Activated CD4-positive, alpha-beta memory T cell treated with anti-CD3 and anti-CD28 coated beads for 36 hours (primary cell): ENCODE data around the gene PCSK2. TPM values are rescaled to one million over a fixed set of nuclear protein-coding genes. Genes with fewer than 3 reads are reported as not detected.

Experiments
- CTCF ChIA-PET: fragments of 350-600 bp; sonication (Branson Sonifier 250); formaldehyde crosslinking; loops from one replicate; lab custom pipeline; 2021; ENCODE audit warnings: antibody characterized with exemption, inconsistent platforms; lab: Charles Lee
- POLR2A ChIA-PET: fragments of 350-600 bp; sonication (Branson Sonifier 250); formaldehyde crosslinking; loops from one replicate; lab custom pipeline; 2021; ENCODE audit warnings: antibody characterized with exemption; lab: Charles Lee
- DNase-seq: peaks from one replicate; pipeline ENCODE4 v3.0.0-alpha.2; 2020
- H3K27ac Mint-ChIP-seq: one replicate; pipeline ENCODE4 v1.8.0; 2021; ENCODE audit warnings: mixed read lengths
- H3K27me3 Mint-ChIP-seq: one replicate; pipeline ENCODE4 v1.8.0; 2021; ENCODE audit warnings: mixed read lengths
- H3K36me3 Mint-ChIP-seq: one replicate; pipeline ENCODE4 v1.8.0; 2021; ENCODE audit warnings: mixed read lengths
- H3K4me1 Mint-ChIP-seq: one replicate; pipeline ENCODE4 v1.8.0; 2021; ENCODE audit warnings: low read depth, mixed read lengths
- H3K4me3 Mint-ChIP-seq: one replicate; pipeline ENCODE4 v1.8.0; 2021; ENCODE audit warnings: mild to moderate bottlenecking, mixed read lengths
- H3K9me3 Mint-ChIP-seq: one replicate; pipeline ENCODE4 v1.8.0; 2021; ENCODE audit warnings: mixed read lengths
- intact Hi-C: fragments of 100-400 bp; cut with micrococcal nuclease; formaldehyde crosslinking; loops from one replicate; pipeline ENCODE4 v1.15.1; 2023
- total RNA-seq, 2 experiments: library from RNA; stranded (reverse); gene quantifications; one replicate each; pipeline ENCODE4 v1.2.3, GENCODE V29; 2021

The PCSK2 gene
- total RNA-seq, 2 experiments from 2014 or later: not detected

DNA sequence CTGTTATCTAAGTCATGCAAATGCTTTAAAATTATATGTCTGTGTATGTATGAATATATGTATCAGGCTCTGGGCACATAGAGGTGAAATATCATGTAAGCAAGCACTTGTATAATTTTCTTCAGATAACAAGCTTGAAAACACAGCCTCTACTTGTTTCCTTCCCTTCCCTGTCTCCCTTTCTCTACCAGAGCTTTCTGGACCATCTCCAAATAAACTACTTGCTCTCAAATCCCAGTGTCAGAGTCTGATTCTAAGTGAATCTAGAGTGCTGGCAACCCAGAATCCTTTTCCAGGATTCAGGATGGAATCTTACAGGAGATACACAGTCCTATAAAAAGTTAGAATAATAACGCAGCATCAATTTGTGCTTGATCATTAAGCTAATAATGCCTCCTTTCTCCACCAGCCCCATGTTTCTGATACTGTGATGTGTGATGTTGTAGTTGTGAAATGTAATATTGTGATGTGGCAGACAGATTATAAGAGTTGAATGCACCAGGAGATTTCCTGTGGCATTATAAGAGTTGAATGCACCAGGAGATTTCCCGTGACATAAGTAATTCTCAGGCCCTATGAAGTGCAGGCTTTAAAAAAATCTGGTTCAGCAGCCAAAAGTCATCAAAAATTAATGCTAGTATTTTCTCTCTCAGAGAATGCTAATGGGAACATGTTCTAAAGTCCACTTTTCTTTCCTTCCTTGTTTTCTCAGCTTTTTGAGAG is 89.6 kb downstream of the PCSK2 start:
- DNase-seq: no peak
- Mint-ChIP-seq H3K4me3 (no peak overlapping the region), H3K4me1 (no peaks in the 10 kb centered on the region), H3K27ac (no peak overlapping the region), H3K9me3 (no peaks in the 10 kb centered on the region), H3K27me3 (peaks cover 21% of the 10 kb centered on the region), H3K36me3 (no peaks in the 10 kb centered on the region)
- POLR2A ChIA-PET: no interaction called here
- intact Hi-C loops: no loop called here
- CTCF ChIA-PET: interaction anchor here (0.7 kb wide), 1 partner anchor 130 kb away, joined by 3 read pairs; no protein-coding TSS in a partner anchor

DNA sequence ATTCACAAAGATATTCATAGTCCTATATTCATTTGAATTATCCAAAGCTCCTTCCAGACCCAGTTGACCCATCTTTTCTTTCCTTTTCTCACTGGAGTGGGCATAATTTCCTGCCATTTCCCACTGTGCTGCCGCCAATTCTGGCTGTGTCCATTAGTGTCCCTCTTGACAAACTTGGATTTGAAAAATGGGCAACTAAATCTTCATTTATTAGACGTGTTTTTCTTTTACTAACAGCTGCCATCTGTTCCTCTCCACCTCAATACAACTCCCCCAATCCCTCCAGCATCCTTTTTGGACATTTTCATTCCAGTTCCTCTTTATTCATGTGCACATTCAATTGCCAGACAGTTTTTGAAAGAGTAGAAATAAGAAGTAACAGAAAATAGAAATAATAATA is 90.5 kb downstream of the PCSK2 start:
- no peaks in the 10 kb centered on the region for H3K36me3 Mint-ChIP-seq
- no peaks in the 10 kb centered on the region for H3K4me1 Mint-ChIP-seq
- intact Hi-C loops: no loop called here
- ChIA-PET CTCF (no interaction called here), POLR2A (no interaction called here)
- DNase-seq: no peak
- no peaks in the 10 kb centered on the region for H3K9me3 Mint-ChIP-seq
- no peak overlapping the region for H3K27ac Mint-ChIP-seq
- H3K4me3 Mint-ChIP-seq: no peak overlapping the region
- H3K27me3 Mint-ChIP-seq: peaks cover 21% of the 10 kb centered on the region

DNA sequence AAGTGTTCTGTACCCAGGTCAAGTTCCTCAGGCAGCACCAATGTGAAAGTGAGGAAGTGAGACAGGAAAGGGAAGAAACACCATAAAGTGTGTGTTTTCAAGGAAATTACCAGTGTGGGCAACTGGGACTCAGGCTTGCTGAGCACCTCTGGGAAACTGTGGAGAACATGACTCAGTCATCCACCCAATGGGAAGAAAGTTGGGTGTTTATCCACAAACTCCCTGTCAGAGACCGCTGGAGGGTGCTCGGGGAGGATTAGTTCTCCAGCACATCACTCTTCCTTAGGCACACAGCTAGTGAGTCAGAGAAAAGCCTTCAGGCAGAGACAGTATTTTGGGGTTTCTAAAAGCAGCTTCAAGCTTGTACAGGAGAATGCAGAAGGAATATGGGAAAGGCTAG is 93.6 kb downstream of the PCSK2 start:
- Mint-ChIP-seq H3K27ac (no peak overlapping the region), H3K36me3 (no peaks in the 10 kb centered on the region), H3K4me3 (no peak overlapping the region), H3K4me1 (no peaks in the 10 kb centered on the region), H3K9me3 (no peaks in the 10 kb centered on the region), H3K27me3 (peaks cover 23% of the 10 kb centered on the region)
- DNase-seq: no peak
- ChIA-PET CTCF (no interaction called here), POLR2A (no interaction called here)
- intact Hi-C loops: no loop called here

DNA sequence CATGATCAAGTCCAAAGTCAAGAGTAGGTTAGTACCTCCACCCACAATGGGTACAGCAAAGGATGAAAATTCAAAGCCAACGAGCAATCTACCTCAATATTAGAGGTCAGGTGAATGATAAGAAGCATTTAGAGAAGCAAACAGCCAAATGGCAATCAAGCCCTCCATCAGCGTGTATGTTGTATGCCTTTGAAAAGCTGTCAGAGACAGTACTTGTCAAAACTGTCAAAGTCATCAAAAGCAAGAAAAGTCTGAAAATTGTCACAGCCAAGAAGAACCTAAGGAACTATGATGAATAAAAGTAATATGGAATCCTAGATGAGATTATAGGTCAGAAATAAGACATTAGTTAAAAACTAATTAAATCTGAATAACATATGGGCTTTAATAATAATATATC is 99.3 kb downstream of the PCSK2 start:
- POLR2A ChIA-PET: no interaction called here
- Mint-ChIP-seq H3K27ac (no peak overlapping the region), H3K36me3 (no peaks in the 10 kb centered on the region), H3K4me3 (no peak overlapping the region), H3K9me3 (no peaks in the 10 kb centered on the region), H3K4me1 (no peaks in the 10 kb centered on the region), H3K27me3 (peaks cover 20% of the 10 kb centered on the region)
- DNase-seq: no peak
- intact Hi-C loops: no loop called here
- CTCF ChIA-PET: no interaction called here

DNA sequence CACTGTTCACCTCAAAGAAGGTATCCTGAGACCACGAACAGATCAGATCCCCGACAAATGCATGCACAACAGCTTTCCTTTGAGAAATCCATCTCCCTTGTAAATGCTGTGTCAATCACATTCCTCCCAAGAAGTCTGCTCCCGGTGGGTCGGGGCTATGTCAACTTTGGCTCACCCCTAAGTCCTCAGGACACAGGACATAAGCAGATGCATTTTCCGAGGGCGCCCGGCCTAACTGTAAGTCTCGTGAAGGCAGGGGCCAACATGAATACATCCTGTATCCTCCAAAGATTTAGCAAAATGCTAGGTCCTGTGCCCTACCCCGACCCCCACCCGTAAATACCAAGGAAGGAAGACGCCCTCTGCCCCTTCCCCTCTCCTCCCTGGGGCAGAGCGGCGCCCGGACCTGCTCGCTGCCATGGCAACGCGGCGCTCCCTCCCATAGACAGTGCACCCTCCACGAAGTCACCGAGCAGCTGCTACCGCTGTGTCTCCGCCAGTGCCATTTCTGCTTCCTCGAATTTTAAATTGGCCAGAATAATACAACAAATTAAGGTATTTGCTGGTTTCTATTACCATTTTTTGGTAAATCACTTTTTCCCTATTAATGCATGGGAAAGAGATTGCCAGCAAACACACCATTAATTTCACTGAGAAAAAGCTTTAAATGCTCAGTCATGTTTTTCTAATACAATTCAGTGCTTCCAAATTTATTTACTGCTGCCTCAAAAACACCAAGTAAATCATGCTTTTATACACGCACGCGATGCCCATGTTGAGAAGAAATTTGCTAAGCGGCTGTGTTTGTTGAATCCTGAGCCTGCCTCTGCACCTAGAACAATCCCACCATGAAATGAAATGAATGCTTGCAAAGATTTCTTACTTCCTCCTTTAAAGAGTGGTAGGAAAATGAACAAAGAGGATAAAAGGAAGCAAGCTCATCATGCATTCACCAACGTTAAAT is 100.6 kb downstream of the PCSK2 start:
- intact Hi-C loops: no loop called here
- no peak for DNase-seq
- CTCF ChIA-PET: no interaction called here
- POLR2A ChIA-PET: no interaction called here
- no peak overlapping the region for H3K27ac Mint-ChIP-seq
- no peaks in the 10 kb centered on the region for H3K36me3 Mint-ChIP-seq
- H3K9me3 Mint-ChIP-seq: no peaks in the 10 kb centered on the region
- peaks cover 20% of the 10 kb centered on the region for H3K27me3 Mint-ChIP-seq
- H3K4me3 Mint-ChIP-seq: no peak overlapping the region
- no peaks in the 10 kb centered on the region for H3K4me1 Mint-ChIP-seq

DNA sequence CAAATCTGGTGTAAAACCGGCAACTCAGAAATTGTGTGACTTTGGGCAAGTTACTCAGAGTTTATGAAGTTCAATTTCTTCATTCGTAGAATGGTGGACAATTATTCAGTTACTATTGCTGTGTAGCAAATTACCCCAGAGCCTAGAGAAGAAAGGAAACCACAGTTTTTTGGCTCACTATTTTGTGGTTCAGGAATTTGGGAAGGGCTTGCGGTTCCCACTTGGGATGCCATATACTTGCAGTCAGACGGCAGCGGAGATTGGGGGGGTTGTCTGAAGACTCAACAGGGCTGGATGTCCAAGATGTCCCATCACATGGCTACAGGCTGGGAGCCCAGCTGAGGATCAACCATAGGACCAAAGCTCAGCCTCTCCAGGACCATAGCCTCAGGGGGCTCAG is 108.1 kb downstream of the PCSK2 start:
- POLR2A ChIA-PET: no interaction called here

DNA sequence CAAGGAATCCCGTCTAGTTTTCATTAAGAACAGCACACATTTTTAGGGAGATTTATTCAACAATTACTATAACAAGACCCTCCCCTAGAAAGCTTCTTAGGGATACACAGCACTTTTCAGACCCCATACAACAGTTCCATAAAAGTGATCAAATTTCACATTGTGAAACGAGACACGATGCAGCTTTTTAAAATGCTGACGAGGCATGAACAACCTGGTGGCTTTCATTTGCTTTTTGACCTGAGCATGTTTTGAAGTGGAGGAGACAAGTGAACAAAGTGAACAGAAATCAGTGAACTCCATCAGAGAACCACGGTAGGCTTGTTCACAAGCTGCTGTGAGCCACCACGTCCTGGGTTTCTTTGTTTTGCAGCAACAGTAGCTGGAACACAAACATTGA is 112.2 kb downstream of the PCSK2 start:
- Mint-ChIP-seq H3K9me3 (no peaks in the 10 kb centered on the region), H3K4me1 (no peaks in the 10 kb centered on the region), H3K36me3 (no peaks in the 10 kb centered on the region), H3K27me3 (no peaks in the 10 kb centered on the region), H3K27ac (no peak overlapping the region), H3K4me3 (no peak overlapping the region)
- DNase-seq: no peak
- ChIA-PET CTCF (no interaction called here), POLR2A (no interaction called here)
- intact Hi-C loops: no loop called here

More for the DNA sequence above, 108.1 kb downstream of the PCSK2 start:
- no peaks in the 10 kb centered on the region for H3K36me3 Mint-ChIP-seq
- intact Hi-C loops: no loop called here
- H3K27ac Mint-ChIP-seq: no peak overlapping the region
- CTCF ChIA-PET: no interaction called here
- no peaks in the 10 kb centered on the region for H3K9me3 Mint-ChIP-seq
- no peak overlapping the region for H3K4me3 Mint-ChIP-seq
- H3K27me3 Mint-ChIP-seq: no peaks in the 10 kb centered on the region
- DNase-seq: no peak
- H3K4me1 Mint-ChIP-seq: no peaks in the 10 kb centered on the region

DNA sequence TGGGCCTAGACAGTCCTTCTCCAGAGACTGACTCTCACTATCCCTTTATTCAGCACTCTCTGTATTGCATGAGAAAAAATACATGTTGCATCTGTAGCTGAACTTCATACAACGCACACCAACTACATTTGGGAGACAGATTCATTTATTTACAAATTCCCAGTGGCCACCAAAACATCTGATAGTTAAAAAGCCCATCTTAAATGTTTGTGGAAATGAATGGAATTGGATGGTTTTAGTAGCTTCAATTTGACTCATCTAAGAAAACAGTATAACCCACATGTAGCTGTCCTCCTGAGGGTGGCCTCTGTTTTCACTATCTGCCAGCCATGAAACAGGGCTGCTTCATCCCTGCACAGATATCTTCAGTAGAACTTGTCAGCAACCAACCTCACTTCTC is 116.3 kb downstream of the PCSK2 start:
- intact Hi-C loops: no loop called here
- Mint-ChIP-seq H3K4me1 (no peaks in the 10 kb centered on the region), H3K4me3 (no peak overlapping the region), H3K9me3 (no peaks in the 10 kb centered on the region), H3K27me3 (no peaks in the 10 kb centered on the region), H3K36me3 (no peaks in the 10 kb centered on the region), H3K27ac (no peak overlapping the region)
- ChIA-PET POLR2A (no interaction called here), CTCF (interaction anchor here (0.5 kb wide), 1 partner anchor 537 kb away, joined by 3 read pairs; no protein-coding TSS in a partner anchor)
- no peak for DNase-seq

DNA sequence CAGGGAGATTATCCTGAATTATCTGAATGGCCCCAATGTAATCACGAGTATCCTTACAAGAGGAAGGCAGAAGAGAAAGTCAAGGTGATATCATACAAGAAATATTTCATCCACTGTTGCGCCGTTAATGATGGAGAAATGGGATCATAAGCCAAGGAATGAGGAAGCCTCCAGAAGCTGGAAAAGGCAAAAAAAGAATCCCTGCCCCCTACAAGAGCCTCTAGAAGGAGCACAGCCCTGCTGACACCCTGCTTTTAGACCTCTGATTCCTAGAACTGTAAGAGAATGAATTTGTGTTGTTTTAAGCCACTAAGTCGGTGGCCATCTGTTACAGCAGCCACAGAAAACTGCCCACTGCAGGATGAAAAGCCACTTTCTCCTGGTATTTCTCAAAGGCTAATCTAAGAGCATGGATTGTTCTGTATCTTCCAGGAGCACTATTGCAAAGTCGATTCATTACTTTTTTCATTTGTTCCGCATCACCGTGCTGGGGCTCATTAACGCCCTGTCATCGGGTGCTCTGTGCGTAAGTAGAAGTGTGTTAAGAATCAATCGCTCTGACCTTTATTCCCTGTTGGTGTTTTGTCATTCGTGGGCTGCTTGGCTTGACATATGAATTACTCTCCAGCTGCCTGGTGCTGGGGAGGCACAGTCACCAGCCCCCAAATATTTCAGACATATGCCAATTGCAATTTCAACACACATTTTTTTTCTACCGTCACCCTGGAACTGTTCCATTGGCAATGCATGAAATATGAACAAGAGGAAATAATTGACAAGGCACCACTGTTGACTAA is 117.0 kb downstream of the PCSK2 start:
- Mint-ChIP-seq H3K36me3 (no peaks in the 10 kb centered on the region), H3K27ac (no peak overlapping the region), H3K27me3 (no peaks in the 10 kb centered on the region), H3K4me1 (no peaks in the 10 kb centered on the region), H3K4me3 (no peak overlapping the region), H3K9me3 (no peaks in the 10 kb centered on the region)
- no peak for DNase-seq
- CTCF ChIA-PET: no interaction called here
- POLR2A ChIA-PET: no interaction called here
- intact Hi-C loops: no loop called here

DNA sequence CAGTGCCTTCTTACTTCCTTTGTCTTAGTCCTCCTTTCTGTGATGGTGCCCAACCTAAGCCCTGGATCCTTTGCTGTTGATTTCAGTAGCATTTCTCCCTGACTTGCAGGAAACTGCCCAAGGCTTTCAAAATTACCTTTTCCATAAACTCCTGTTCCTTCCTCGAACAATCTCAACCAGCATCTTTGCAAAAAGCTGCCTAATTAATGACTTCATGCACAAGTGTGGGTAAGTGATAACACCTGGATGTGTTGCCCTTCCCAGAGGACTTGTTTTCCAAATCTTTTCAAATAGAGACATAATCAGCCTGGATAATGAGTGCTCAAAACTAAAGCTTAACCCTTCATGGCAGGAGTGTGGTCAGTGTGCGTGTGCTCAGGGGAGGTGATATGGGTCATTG is 118.0 kb downstream of the PCSK2 start:
- Mint-ChIP-seq H3K36me3 (no peaks in the 10 kb centered on the region), H3K9me3 (no peaks in the 10 kb centered on the region), H3K27me3 (no peaks in the 10 kb centered on the region), H3K27ac (no peak overlapping the region), H3K4me3 (no peak overlapping the region), H3K4me1 (no peaks in the 10 kb centered on the region)
- ChIA-PET CTCF (no interaction called here), POLR2A (no interaction called here)
- DNase-seq: no peak
- intact Hi-C loops: no loop called here

DNA sequence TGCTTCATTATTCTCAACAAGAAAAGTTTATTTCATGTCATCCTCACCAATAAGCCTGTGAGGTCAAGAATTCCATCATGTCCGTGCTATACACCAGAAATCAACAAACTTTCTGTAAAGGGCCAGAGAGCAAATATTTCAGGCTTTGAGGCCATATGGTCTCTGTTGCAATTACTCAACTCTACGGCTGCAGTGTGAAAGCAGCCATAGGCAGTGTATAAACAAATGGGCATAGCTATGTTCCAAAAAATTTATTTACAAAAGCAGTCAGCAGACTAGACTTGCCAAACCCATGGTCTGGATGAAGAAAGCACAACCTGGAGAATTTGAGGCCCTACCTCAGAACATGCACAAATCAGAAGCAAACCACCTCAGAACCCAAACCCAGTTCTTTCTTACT is 118.5 kb downstream of the PCSK2 start:
- no peaks in the 10 kb centered on the region for H3K27me3 Mint-ChIP-seq

DNA sequence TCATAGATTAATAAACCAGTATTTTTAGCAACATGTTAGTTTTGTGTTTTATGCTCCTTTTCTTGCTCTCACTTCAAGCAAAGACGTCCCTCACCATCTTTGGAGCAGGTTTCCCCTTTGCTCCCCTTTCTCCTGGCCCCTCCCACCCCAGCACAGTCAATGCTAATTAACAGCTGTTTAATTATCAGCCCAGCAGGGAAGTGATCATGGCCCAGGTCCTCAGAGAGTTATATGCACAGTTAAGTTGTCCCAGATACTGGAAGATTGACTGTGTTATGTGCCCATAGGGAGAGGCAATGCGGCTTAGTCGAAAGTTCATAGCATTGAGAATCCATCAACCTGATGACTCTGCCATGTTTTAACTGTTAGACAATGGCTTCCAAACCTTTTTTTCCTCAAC is 123.5 kb downstream of the PCSK2 start:
- no peaks in the 10 kb centered on the region for H3K9me3 Mint-ChIP-seq
- H3K27ac Mint-ChIP-seq: no peak overlapping the region
- intact Hi-C loops: no loop called here
- DNase-seq: no peak
- no peaks in the 10 kb centered on the region for H3K27me3 Mint-ChIP-seq
- CTCF ChIA-PET: no interaction called here
- POLR2A ChIA-PET: no interaction called here
- H3K4me3 Mint-ChIP-seq: no peak overlapping the region
- no peaks in the 10 kb centered on the region for H3K4me1 Mint-ChIP-seq
- no peaks in the 10 kb centered on the region for H3K36me3 Mint-ChIP-seq

More for the DNA sequence above, 118.5 kb downstream of the PCSK2 start:
- ChIA-PET CTCF (no interaction called here), POLR2A (no interaction called here)
- no peaks in the 10 kb centered on the region for H3K36me3 Mint-ChIP-seq
- H3K4me3 Mint-ChIP-seq: no peak overlapping the region
- DNase-seq: no peak
- intact Hi-C loops: no loop called here
- no peaks in the 10 kb centered on the region for H3K9me3 Mint-ChIP-seq
- H3K4me1 Mint-ChIP-seq: no peaks in the 10 kb centered on the region
- H3K27ac Mint-ChIP-seq: no peak overlapping the region
